Measurements from ENCODE around the gene SWSAP1. TPM values are rescaled to one million over a fixed set of nuclear protein-coding genes. Genes with fewer than 3 reads are reported as not detected.
A peak's percentile ranks its signal among the peaks of the same experiment; 100 is the strongest.

The SWSAP1 gene
- polyA plus RNA-seq, 1 of the 3 experiments (the other 2 are of a cell fraction): 2.8 TPM

GRCh38 chr19:11382898-11383705, 8.6 kb downstream of the SWSAP1 start:
- peak overlapping the region; percentile 4; the same call in 1 of the 2 replicates for H2AFZ ChIP-seq (ENCODE audit: low read depth)
- POLR2A ChIA-PET: interaction anchor here (0.8 to 4.3 kb wide), 10 partner anchors 8 to 99 kb away, joined by 3 to 30 read pairs (median 7); partner anchors contain the start of genes ELAVL3, ODAD3, PRKCSH and RGL3
- peaks cover 22% of the 10 kb centered on the region for H3F3A ChIP-seq (replicated peaks; ENCODE audit: insufficient read depth)
- WGBS (ENCODE audit: low lambda C conversion rate): 0% methylated on average over 3 of the region's 65 CpGs
- no peaks in the 10 kb centered on the region for H3K27me3 ChIP-seq (ENCODE audit: insufficient read depth)
- peaks cover 4 to 14% of the 10 kb centered on the region in 2 experiments; a peak in 3 of 4 replicates for H3K4me1 ChIP-seq (ENCODE audit: control insufficient read depth in 1 of 2, insufficient read depth in 2 of 2, low read depth in 1 of 2, low read length in 1 of 2)
- peak; percentile 74 for DNase-seq
- H3K9ac ChIP-seq: no peak overlapping the region
- no peaks in the 10 kb centered on the region for H3K36me3 ChIP-seq (replicated peaks in 1 of 2; ENCODE audit: control insufficient read depth in 1 of 2, insufficient read depth in 2 of 2, low read length in 1 of 2)
- no peaks in the 10 kb centered on the region for H3K9me3 ChIP-seq
- no peaks in the 10 kb centered on the region for H3K9me2 ChIP-seq
- no peaks in the 10 kb centered on the region for H4K20me1 ChIP-seq (ENCODE audit: insufficient read depth)
- peaks cover 12% of the 10 kb centered on the region; the same call in 1 of the 2 replicates for H3K79me2 ChIP-seq (ENCODE audit: insufficient read depth)
- H3K27ac ChIP-seq (ENCODE audit: low read depth in 2 of 2, low read length in 1 of 2): peak overlapping the region in 1 of 2 experiments; percentile 84; a peak in 2 of 4 replicates
- peak overlapping the region; percentile 51 to 54 for H3K4me3 ChIP-seq (ENCODE audit: low read depth in 2 of 2, low read length in 1 of 2)
- peak overlapping the region; percentile 76 for H3K4me2 ChIP-seq
- CTCF ChIA-PET: interaction anchor here (0.7 to 6.4 kb wide), 27 partner anchors 9 to 145 kb away, joined by 3 to 85 read pairs (median 5); partner anchors contain the start of genes ECSIT, ELAVL3, ODAD3 and PRKCSH
- TF ChIP-seq NRF1 (IDR thresholded peaks at IDR 0.05; ENCODE audit: low read depth, low read length) (no peak), FOXM1 (IDR thresholded peaks at IDR 0.05; ENCODE audit: low read depth) (no peak), YY1 (IDR thresholded peaks at IDR 0.05; ENCODE audit: low read depth) (no peak), RFX5 (IDR thresholded peaks at IDR 0.05; ENCODE audit: low read length) (no peak), TCF12 (IDR thresholded peaks at IDR 0.05) (no peak), TAF1 (IDR thresholded peaks at IDR 0.05; ENCODE audit: borderline replicate concordance, low read depth, low read length) (no peak), RAD21 (IDR thresholded peaks at IDR 0.05; ENCODE audit: low read length) (peak; percentile 37), GATA2 (CRISPR knock-in tag; IDR thresholded peaks at IDR 0.05) (no peak), POLR2AphosphoS5 (IDR thresholded peaks at IDR 0.05; ENCODE audit: low read depth, low read length) (no peak), SMC3 (IDR thresholded peaks at IDR 0.05; ENCODE audit: low read depth, low read length) (0 out of 2 replicates have a peak, but pooled peaks have one; percentile 6), CHD2 (IDR thresholded peaks at IDR 0.05; ENCODE audit: low read length, partially characterized antibody) (peak; percentile 10), JUND (IDR thresholded peaks at IDR 0.05) (no peak), MXI1 (IDR thresholded peaks at IDR 0.05; ENCODE audit: low read depth, low read length) (no peak), FOXJ3 (CRISPR knock-in tag; IDR thresholded peaks at IDR 0.05) (no peak), SIN3A (IDR thresholded peaks at IDR 0.05; ENCODE audit: borderline replicate concordance, low read depth, low read length) (no peak), IRF3 (IDR thresholded peaks at IDR 0.05; ENCODE audit: low read depth, low read length) (no peak), ELF1 (IDR thresholded peaks at IDR 0.05) (no peak), EP300 (IDR thresholded peaks at IDR 0.05; ENCODE audit: borderline replicate concordance in 1 of 2, low read depth in 1 of 2, low read length in 1 of 2) (no peak), MEF2A (IDR thresholded peaks at IDR 0.05; ENCODE audit: borderline replicate concordance, low read depth) (no peak), FOSL2 (IDR thresholded peaks at IDR 0.05; ENCODE audit: borderline replicate concordance, low read depth) (no peak), GABPA (IDR thresholded peaks at IDR 0.05; ENCODE audit: low read depth) (no peak)
- TF ChIP-seq, protein P1, sequence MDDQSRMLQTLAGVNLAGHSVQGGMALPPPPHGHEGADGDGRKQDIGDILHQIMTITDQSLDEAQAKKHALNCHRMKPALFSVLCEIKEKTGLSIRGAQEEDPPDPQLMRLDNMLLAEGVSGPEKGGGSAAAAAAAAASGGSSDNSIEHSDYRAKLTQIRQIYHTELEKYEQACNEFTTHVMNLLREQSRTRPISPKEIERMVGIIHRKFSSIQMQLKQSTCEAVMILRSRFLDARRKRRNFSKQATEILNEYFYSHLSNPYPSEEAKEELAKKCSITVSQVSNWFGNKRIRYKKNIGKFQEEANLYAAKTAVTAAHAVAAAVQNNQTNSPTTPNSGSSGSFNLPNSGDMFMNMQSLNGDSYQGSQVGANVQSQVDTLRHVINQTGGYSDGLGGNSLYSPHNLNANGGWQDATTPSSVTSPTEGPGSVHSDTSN (IDR thresholded peaks at IDR 0.05): no peak
- TF ChIP-seq, protein P2, sequence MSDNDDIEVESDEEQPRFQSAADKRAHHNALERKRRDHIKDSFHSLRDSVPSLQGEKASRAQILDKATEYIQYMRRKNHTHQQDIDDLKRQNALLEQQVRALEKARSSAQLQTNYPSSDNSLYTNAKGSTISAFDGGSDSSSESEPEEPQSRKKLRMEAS (IDR thresholded peaks at IDR 0.05; ENCODE audit: low read depth): no peak
- TF ChIP-seq, protein P3, sequence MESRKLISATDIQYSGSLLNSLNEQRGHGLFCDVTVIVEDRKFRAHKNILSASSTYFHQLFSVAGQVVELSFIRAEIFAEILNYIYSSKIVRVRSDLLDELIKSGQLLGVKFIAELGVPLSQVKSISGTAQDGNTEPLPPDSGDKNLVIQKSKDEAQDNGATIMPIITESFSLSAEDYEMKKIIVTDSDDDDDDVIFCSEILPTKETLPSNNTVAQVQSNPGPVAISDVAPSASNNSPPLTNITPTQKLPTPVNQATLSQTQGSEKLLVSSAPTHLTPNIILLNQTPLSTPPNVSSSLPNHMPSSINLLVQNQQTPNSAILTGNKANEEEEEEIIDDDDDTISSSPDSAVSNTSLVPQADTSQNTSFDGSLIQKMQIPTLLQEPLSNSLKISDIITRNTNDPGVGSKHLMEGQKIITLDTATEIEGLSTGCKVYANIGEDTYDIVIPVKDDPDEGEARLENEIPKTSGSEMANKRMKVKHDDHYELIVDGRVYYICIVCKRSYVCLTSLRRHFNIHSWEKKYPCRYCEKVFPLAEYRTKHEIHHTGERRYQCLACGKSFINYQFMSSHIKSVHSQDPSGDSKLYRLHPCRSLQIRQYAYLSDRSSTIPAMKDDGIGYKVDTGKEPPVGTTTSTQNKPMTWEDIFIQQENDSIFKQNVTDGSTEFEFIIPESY (IDR thresholded peaks at IDR 0.05; ENCODE audit: borderline replicate concordance, low read depth): no peak
- TF ChIP-seq, protein P4, sequence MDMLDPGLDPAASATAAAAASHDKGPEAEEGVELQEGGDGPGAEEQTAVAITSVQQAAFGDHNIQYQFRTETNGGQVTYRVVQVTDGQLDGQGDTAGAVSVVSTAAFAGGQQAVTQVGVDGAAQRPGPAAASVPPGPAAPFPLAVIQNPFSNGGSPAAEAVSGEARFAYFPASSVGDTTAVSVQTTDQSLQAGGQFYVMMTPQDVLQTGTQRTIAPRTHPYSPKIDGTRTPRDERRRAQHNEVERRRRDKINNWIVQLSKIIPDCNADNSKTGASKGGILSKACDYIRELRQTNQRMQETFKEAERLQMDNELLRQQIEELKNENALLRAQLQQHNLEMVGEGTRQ (IDR thresholded peaks at IDR 0.05; ENCODE audit: borderline replicate concordance, low read depth, low read length): no peak
- TF ChIP-seq, protein P5, sequence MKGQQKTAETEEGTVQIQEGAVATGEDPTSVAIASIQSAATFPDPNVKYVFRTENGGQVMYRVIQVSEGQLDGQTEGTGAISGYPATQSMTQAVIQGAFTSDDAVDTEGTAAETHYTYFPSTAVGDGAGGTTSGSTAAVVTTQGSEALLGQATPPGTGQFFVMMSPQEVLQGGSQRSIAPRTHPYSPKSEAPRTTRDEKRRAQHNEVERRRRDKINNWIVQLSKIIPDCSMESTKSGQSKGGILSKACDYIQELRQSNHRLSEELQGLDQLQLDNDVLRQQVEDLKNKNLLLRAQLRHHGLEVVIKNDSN (IDR thresholded peaks at IDR 0.05; ENCODE audit: borderline replicate concordance, low read depth): no peak
